B cell (primary cell): ENCODE measurements around the gene DLG2. TPM values are rescaled to one million over a fixed set of nuclear protein-coding genes. Genes with fewer than 3 reads are reported as not detected.

Source experiments
- ATAC-seq: fragments of 200-7000 bp; cut with Tn5 transposase; one replicate; pipeline ENCODE4 v1.10.0; 2021; ENCODE audit warnings: low read depth, mild to moderate bottlenecking, moderate number of reproducible peaks, moderate library complexity
- CTCF ChIA-PET: fragments of 350-600 bp; sonication (Branson Sonifier 250); formaldehyde crosslinking; loops from one replicate; lab custom pipeline; 2021; ENCODE audit warnings: antibody characterized with exemption, inconsistent platforms; lab: Charles Lee
- POLR2A ChIA-PET: fragments of 350-600 bp; sonication (Branson Sonifier 250); formaldehyde crosslinking; loops from one replicate; lab custom pipeline; 2021; ENCODE audit warnings: antibody characterized with exemption; lab: Charles Lee
- DNase-seq: peaks from one replicate; pipeline ENCODE4 v3.0.0; 2013
- H2AFZ ChIP-seq: 2 replicates; pipeline ENCODE4 v1.6.1; 2012; ENCODE audit warnings: mild to moderate bottlenecking, low read depth, low read length; ENCODE audit not compliant: insufficient read depth, poor library complexity, severe bottlenecking
- H3K27ac ChIP-seq, 2 donors: 1 replicate in 1 of 2; 2 replicates in 1 of 2; pipeline ENCODE4 v1.5.1; 2012 to 2013; ENCODE audit warnings: low read length in 2 of 2, mild to moderate bottlenecking in 2 of 2, moderate library complexity in 1 of 2
- H3K27me3 ChIP-seq, 4 experiments: fragments of 200-600 bp in 1 of 4; sonication (generic) in 1 of 4; replicated peaks in 1 of 4; 1 replicate in 2 of 4; 2 replicates in 2 of 4; pipeline versions ENCODE4 v1.6.1 to v1.7.0; 2013 to 2016; ENCODE audit warnings: low read length in 3 of 4, mild to moderate bottlenecking in 2 of 4, mixed read lengths in 1 of 4, moderate library complexity in 1 of 4; ENCODE audit not compliant: insufficient read depth in 4 of 4, control insufficient read depth in 3 of 4; ENCODE audit errors: control extremely low read depth in 1 of 4
- H3K36me3 ChIP-seq, 2 experiments: replicated peaks in 1 of 2; 1 replicate in 1 of 2; 2 replicates in 1 of 2; pipeline versions ENCODE4 v1.6.1 to v1.7.1; 2013; ENCODE audit warnings: low read length in 1 of 2; ENCODE audit not compliant: insufficient read depth in 2 of 2, control insufficient read depth in 1 of 2; ENCODE audit errors: control extremely low read depth in 1 of 2, extremely low read depth in 1 of 2
- H3K4me1 ChIP-seq, 2 donors: fragments of 200-600 bp in 1 of 2; sonication (generic) in 1 of 2; 1 replicate in 1 of 2; 2 replicates in 1 of 2; pipeline versions ENCODE4 v1.5.1 to v1.6.1; 2013 to 2017; ENCODE audit warnings: low read length in 2 of 2; ENCODE audit not compliant: control insufficient read depth in 2 of 2, insufficient read depth in 2 of 2
- H3K4me2 ChIP-seq: replicated peaks from 2 replicates; pipeline ENCODE3; 2012; ENCODE audit warnings: mild to moderate bottlenecking, low read depth, low read length; ENCODE audit not compliant: poor library complexity, severe bottlenecking
- H3K4me3 ChIP-seq, 5 experiments: fragments of 200-600 bp in 1 of 5; sonication (generic) in 1 of 5; 1 replicate in 3 of 5; 2 replicates in 2 of 5; pipeline versions ENCODE4 v1.5.1 to v1.7.0; 2011 to 2016; ENCODE audit warnings: low read length in 4 of 5, mild to moderate bottlenecking in 4 of 5, low read depth in 2 of 5, control low read depth in 1 of 5, moderate library complexity in 1 of 5; ENCODE audit not compliant: insufficient read depth in 1 of 5; ENCODE audit errors: control extremely low read depth in 1 of 5, extremely low read depth in 1 of 5
- H3K79me2 ChIP-seq: fragments of 200-600 bp; sonication (generic); one replicate; pipeline ENCODE4 v1.6.0; 2016; ENCODE audit warnings: low read length; ENCODE audit not compliant: control insufficient read depth, insufficient read depth
- H3K9ac ChIP-seq: fragments of 200-600 bp; sonication (generic); 2 replicates; pipeline ENCODE4 v1.6.1; 2017; ENCODE audit warnings: mild to moderate bottlenecking, low read length, moderate library complexity
- H3K9me3 ChIP-seq, 3 donors: one replicate each; pipeline versions ENCODE4 v1.6.1 to v1.7.1; 2013; ENCODE audit warnings: low read length in 2 of 3; ENCODE audit not compliant: control insufficient read depth in 2 of 3, insufficient read depth in 1 of 3; ENCODE audit errors: control extremely low read depth in 1 of 3
- H4K20me1 ChIP-seq: 2 replicates; pipeline ENCODE4 v1.6.0; 2012; ENCODE audit warnings: mild to moderate bottlenecking, low read length; ENCODE audit not compliant: insufficient read depth, control insufficient read depth, poor library complexity, severe bottlenecking
- H3K27ac Mint-ChIP-seq: one replicate; pipeline ENCODE4 v1.8.0; 2021; ENCODE audit warnings: mixed read lengths
- H3K27me3 Mint-ChIP-seq: one replicate; pipeline ENCODE4 v1.8.0; 2021; ENCODE audit warnings: mixed read lengths
- H3K4me1 Mint-ChIP-seq: one replicate; pipeline ENCODE4 v1.8.0; 2021; ENCODE audit warnings: mixed read lengths
- H3K4me3 Mint-ChIP-seq: one replicate; pipeline ENCODE4 v1.8.0; 2021; ENCODE audit warnings: mixed read lengths
- H3K9me3 Mint-ChIP-seq: one replicate; pipeline ENCODE4 v1.8.0; 2022; ENCODE audit warnings: mixed read lengths; ENCODE audit not compliant: insufficient read depth
- EZH2 ChIP-seq: IDR thresholded peaks from 2 replicates; pipeline ENCODE4 v1.6.1; 2012; ENCODE audit warnings: borderline replicate concordance, low read depth, mild to moderate bottlenecking, moderate library complexity, low read length; ENCODE audit not compliant: insufficient read depth, poor library complexity, severe bottlenecking
- WGBS: methylation state at CpG from one replicate; pipeline ENCODE4 v1.1.5; 2013; ENCODE audit warnings: missing lambda C conversion rate; ENCODE audit not compliant: insufficient coverage; 5-methylcytosine and 5-hydroxymethylcytosine counted together
- intact Hi-C: fragments of 100-400 bp; cut with micrococcal nuclease; formaldehyde crosslinking; loops from one replicate; pipeline ENCODE4 v1.10.0; 2022
- polyA plus RNA-seq: library from polyadenylated mRNA; depleted of rRNA; stranded (reverse); fragments of >200 nt; gene quantifications from 2 replicates; pipeline ENCODE4 v1.2.3, GENCODE V29; 2012
- total RNA-seq, 2 donors: library from RNA; stranded (reverse); fragments of 120-200 nt in 1 of 2; gene quantifications; 1 replicate in 1 of 2; 2 replicates in 1 of 2; pipeline versions ENCODE4 v1.2.3 to v1.2.4, GENCODE V29; 2013 to 2022
- TF ChIP-seq, protein P1 (sequence below): fragments of 200-600 bp; IDR thresholded peaks from one replicate; pipeline ENCODE4 v1.8.0; 2022; ENCODE audit warnings: antibody characterized with exemption, mild to moderate bottlenecking

DLG2 gene
- total and polyA plus RNA-seq, 2 donors (not counting 1 experiment from before 2014, with no cell fraction given): 0.54 to 5.4 TPM

DNA sequence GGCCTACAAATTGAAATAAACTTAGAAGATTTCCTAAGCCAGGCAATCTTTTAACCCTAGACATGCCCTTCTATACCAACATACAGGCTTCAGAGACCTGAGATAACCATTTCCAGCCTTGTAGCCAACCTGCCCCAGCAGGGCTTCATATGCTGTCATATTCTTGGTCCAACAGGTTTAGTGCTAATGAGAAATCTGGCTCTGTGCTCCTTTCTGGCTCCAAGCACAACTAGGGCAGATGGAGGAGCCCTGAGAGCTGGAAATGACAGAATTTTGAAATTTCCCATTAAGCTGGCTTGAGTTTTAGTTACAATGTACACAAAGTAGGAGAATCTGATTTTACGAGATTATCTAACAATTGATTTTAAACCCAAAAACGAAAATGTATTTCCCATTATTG lies 2018.0 kb downstream of the DLG2 start:
- intact Hi-C loops: no loop called here
- no peak overlapping the region for H3K27ac Mint-ChIP-seq
- TF ChIP-seq, protein P1, sequence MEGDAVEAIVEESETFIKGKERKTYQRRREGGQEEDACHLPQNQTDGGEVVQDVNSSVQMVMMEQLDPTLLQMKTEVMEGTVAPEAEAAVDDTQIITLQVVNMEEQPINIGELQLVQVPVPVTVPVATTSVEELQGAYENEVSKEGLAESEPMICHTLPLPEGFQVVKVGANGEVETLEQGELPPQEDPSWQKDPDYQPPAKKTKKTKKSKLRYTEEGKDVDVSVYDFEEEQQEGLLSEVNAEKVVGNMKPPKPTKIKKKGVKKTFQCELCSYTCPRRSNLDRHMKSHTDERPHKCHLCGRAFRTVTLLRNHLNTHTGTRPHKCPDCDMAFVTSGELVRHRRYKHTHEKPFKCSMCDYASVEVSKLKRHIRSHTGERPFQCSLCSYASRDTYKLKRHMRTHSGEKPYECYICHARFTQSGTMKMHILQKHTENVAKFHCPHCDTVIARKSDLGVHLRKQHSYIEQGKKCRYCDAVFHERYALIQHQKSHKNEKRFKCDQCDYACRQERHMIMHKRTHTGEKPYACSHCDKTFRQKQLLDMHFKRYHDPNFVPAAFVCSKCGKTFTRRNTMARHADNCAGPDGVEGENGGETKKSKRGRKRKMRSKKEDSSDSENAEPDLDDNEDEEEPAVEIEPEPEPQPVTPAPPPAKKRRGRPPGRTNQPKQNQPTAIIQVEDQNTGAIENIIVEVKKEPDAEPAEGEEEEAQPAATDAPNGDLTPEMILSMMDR: no peak
- no peak for TF ChIP-seq EZH2

DNA sequence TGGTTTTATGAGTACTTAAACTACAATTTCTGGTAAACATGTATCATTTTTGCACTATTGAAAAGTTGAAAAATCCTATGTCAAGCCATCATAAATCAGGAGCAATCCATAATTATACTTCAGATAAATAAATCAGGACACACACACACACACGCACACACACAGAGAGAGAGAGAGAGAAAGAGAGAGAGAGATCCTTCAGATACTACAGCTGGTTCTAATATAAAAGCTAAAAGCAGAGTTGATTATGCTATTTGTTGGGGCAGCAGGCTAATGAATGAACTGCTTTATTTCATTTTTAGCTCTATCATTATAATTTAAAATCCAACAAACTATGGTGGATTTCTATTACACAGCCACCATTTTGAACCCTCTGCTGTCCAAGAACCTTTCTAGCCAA lies 2018.6 kb downstream of the DLG2 start:
- ATAC-seq (no peak), DNase-seq (no peak)
- ChIA-PET POLR2A (interaction anchor here (0.6 kb wide), 1 partner anchor 42 kb away, joined by 6 read pairs; no protein-coding TSS in a partner anchor), CTCF (no interaction called here)
- H4K20me1 ChIP-seq: no peaks in the 10 kb centered on the region
- H3K4me2 ChIP-seq: no peak overlapping the region
- H2AFZ ChIP-seq: no peak overlapping the region
- TF ChIP-seq, protein P1: no peak
- no peak for TF ChIP-seq EZH2
- Mint-ChIP-seq H3K4me3 (no peak overlapping the region), H3K27ac (no peak overlapping the region), H3K9me3 (no peaks in the 10 kb centered on the region), H3K4me1 (peaks cover 5% of the 10 kb centered on the region), H3K27me3 (no peaks in the 10 kb centered on the region)
- intact Hi-C loops: no loop called here
- no peaks in the 10 kb centered on the region for H3K9me3 ChIP-seq
- H3K79me2 ChIP-seq: no peaks in the 10 kb centered on the region
- H3K27me3 ChIP-seq: no peaks in the 10 kb centered on the region
- no peak overlapping the region for H3K9ac ChIP-seq
- H3K36me3 ChIP-seq: no peaks in the 10 kb centered on the region
- no CpG with 5 or more reads among the region's 1 CpG for WGBS
- no peak overlapping the region for H3K27ac ChIP-seq
- no peaks in the 10 kb centered on the region for H3K4me1 ChIP-seq
- H3K4me3 ChIP-seq: no peak overlapping the region

More for the DNA sequence above, 2018.0 kb downstream of the DLG2 start:
- no peaks in the 10 kb centered on the region for H3K4me1 ChIP-seq
- ATAC-seq (no peak), DNase-seq (no peak)
- no peak overlapping the region for H3K9ac ChIP-seq
- H3K4me2 ChIP-seq: no peak overlapping the region
- H3K9me3 ChIP-seq: no peaks in the 10 kb centered on the region
- H3K27me3 ChIP-seq: no peaks in the 10 kb centered on the region
- Mint-ChIP-seq H3K9me3 (no peaks in the 10 kb centered on the region), H3K4me3 (no peak overlapping the region), H3K27me3 (no peaks in the 10 kb centered on the region), H3K4me1 (peaks cover 5% of the 10 kb centered on the region)
- no peaks in the 10 kb centered on the region for H4K20me1 ChIP-seq
- CTCF ChIA-PET: no interaction called here
- H3K4me3 ChIP-seq: no peak overlapping the region
- H3K79me2 ChIP-seq: no peaks in the 10 kb centered on the region
- POLR2A ChIA-PET: no interaction called here
- H2AFZ ChIP-seq: no peak overlapping the region
- H3K27ac ChIP-seq: no peak overlapping the region
- H3K36me3 ChIP-seq: no peaks in the 10 kb centered on the region
- no CpG with 5 or more reads among the region's 2 CpGs for WGBS
